ENCODE data around the gene MUC3A. TPM values are rescaled to one million over a fixed set of nuclear protein-coding genes. Genes with fewer than 3 reads are reported as not detected.
"Not testable (repeated sequence)": the region's sequence is repeated elsewhere in the genome, so short reads cannot be mapped to it uniquely, and the experiment has no call there.

The MUC3A gene
- total RNA-seq, 4 donors from 2014 or later: 0.09 to 1.1 (median 0.24) TPM

DNA sequence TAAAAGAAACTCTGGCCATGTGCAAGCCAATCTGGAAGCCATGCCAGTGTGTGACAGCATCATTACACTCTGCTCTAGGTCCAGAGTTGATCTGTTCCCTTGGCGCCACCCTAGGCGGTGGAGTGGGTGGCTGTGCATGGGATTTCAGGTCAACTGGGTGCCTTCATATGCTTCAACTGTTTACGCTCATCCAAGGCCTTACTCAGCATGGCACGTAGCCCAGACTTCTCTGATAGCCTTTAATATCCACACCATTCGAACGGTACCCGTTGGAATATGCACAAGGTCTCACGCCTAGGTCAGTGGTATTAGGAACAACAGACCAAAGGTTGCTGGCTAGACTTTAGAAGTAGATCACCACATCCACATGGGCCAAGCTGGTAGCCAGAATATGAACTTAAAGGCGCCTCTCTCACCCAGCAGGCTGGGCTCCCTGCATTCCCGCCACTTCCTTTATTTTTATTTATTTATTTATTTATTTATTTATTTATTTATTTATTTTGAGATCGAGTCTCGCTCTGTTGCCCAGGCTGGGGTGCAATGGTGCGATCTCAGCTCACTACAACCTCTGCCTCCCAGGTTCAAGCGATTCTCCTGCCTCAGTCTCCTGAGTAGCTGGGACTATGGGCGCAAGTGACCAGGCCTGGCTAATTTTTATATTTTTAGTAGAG lies 35.0 kb upstream of the MUC3A start:
- TF ChIP-seq, protein P1, sequence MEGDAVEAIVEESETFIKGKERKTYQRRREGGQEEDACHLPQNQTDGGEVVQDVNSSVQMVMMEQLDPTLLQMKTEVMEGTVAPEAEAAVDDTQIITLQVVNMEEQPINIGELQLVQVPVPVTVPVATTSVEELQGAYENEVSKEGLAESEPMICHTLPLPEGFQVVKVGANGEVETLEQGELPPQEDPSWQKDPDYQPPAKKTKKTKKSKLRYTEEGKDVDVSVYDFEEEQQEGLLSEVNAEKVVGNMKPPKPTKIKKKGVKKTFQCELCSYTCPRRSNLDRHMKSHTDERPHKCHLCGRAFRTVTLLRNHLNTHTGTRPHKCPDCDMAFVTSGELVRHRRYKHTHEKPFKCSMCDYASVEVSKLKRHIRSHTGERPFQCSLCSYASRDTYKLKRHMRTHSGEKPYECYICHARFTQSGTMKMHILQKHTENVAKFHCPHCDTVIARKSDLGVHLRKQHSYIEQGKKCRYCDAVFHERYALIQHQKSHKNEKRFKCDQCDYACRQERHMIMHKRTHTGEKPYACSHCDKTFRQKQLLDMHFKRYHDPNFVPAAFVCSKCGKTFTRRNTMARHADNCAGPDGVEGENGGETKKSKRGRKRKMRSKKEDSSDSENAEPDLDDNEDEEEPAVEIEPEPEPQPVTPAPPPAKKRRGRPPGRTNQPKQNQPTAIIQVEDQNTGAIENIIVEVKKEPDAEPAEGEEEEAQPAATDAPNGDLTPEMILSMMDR (IDR thresholded peaks at IDR 0.05): no peak
- DNase-seq (ENCODE audit: low spot score) (no peak), ATAC-seq (ENCODE audit: low FRiP score) (no peak)

DNA sequence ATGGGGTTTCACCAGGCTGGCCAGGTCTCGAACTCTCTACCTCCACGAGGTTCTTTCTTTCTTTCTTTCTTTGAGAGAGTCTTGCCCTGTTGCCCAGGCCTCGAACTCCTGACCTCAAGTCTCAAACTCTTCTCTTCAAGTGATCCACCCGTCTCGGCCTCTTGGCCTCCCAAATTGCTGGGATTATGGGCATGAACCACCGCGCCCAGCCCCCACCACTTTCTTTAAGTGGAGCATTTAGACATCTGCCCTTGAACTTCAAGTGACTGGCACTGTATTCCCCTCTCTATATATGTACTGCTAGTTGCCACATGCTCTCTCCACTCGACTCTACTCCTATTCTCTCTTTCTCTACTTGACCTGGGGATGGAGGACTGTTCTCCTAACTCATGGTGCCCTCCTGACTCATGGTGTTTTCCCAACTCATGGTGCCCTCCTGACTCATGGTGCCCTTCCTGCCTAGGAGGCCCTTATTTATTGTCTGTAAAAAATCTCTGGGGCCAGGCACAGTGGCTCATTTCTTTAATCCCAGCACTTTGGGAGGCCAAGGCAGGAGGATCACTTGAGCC lies 34.4 kb upstream of the MUC3A start:
- DNase-seq (ENCODE audit: low spot score) (no peak), ATAC-seq (ENCODE audit: low FRiP score) (no peak)
- TF ChIP-seq, protein P1 (IDR thresholded peaks at IDR 0.05): no peak

DNA sequence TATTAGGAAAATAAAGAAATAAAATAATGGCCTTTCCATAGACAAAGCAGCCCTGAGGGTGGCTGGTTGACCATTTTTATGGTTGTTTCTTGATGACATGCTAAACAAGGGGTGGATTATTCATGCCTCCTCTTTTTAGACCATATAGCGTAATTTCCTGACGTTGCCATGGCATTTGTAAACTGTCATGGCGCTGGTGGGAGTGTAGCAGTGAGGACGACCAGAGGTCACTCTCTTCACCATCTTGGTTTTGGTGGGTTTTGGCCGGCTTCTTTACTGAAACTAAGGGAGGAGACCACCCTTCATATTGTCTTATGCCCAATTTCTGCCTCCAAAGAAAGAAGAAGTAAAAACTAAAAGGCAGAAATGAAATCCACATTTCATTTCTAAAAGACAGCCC lies 30.0 kb upstream of the MUC3A start:
- DNase-seq (ENCODE audit: low spot score); ATAC-seq (ENCODE audit: low FRiP score): not testable (repeated sequence)

DNA sequence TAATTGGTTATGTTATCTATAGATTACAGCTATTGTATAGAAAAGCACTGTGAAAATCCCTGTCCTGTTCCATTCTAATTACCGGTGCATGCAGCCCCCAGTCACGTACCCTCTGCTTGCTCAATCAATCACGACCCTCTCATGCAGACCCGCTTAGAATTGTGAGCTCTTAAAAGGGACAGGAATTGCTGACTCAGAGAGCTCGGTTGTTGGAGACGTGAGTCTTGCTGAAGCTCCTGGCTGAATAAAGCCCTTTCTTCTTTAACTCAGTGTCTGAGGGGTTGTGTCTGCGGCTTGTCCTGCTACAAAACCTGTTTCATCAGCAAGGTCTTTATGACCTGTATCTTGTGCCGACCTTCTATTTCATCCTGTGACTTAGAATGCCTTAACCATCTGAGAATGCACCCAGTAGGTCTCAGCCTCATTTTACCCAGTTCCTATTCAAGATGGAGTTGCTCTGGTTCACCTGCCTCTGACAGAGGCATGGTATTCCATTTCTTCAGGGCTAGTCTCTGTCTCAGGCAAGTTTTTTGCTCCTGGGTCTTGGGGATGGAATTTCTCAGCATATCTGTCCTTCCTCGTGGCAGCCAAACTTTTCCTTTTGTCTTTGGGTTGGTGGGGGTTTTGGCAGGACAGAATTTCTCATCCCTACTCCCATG lies 29.4 kb upstream of the MUC3A start:
- DNase-seq (ENCODE audit: low spot score); ATAC-seq (ENCODE audit: low FRiP score): not testable (repeated sequence)

DNA sequence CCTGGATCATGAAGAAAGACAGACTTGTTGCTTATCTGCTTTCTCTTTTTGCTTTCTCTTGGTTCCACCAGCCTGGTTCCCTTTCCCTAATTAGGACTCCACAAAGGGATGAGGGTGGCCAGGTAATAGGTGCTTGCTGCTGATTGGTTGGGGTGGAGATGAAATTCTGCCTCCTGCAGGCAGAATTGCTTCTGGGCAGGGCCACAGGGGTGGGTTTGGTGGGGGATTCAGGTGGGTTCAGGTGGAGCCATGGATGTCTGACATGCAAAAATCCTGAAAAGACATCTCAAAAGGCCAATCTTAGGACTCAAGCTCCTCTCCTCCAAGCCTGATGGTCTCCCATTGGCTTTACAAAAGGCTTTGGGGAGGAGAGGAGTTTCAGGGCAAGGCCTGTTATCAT lies 28.3 kb upstream of the MUC3A start:
- DNase-seq (ENCODE audit: low spot score): no peak
- no peak for ATAC-seq (ENCODE audit: low FRiP score)
- TF ChIP-seq, protein P1 (IDR thresholded peaks at IDR 0.05): no peak

DNA sequence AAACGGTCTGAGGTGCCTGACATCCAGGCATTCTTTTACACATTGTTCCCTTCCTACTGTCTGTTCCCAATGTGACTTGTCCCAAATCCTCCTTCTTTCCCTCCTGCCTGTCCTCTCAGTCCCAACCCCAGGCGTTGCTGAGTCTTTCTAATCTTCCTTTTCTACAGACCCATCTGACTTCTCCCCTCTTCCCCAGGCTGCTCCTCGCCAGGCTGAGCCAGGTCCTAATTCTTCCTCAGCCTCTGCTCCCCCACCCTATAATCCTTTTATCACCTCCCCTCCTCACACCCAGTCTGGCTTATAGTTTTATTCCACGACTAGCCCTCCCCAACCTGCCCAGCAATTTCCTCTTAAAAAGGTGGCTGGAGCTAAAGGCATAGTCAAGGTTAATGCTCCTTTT lies 25.7 kb upstream of the MUC3A start:
- not testable (repeated sequence) for ATAC-seq (ENCODE audit: low FRiP score); DNase-seq (ENCODE audit: low spot score)

DNA sequence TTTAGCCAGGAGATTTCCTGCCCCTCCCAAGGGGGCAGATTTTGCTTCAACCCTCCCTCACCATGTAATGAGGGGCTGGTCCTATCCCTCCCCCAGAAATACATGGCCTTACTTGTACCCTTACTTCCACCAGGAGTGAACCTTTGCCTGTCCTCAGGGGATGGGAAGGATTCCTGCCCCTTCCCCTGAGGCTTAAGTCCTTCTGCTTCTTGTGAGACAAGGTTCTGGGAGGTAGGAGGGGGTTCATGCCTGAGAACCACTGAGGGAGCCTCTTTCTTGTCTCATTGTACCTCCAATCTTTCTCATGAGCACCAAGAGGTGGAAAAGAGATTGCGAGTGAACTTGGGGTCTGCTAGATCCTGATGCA lies 19.5 kb upstream of the MUC3A start:
- TF ChIP-seq, protein P1 (IDR thresholded peaks at IDR 0.05): no peak
- no peak for DNase-seq (ENCODE audit: low spot score)
- no peak for ATAC-seq (ENCODE audit: low FRiP score)

DNA sequence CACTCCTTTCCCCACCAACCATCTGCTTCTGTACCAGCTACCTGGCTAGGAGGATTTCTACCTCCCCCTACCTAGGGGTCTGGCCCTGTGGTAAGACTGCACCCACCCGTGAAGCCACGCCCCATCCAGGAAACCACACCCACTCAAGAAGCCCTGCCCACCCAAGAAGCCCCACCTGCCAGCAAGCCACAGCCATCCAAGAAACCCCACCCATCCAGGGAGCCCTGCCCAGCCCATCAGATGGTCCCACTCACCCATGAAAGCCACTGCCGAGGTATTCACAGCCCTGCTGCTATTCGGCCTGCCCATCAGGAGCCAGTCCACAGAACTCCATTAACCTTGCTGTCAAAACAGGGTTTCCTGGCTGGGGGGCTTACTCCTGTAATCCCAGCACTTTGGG lies 15.6 kb upstream of the MUC3A start:
- TF ChIP-seq, protein P1 (IDR thresholded peaks at IDR 0.05): no peak
- DNase-seq (ENCODE audit: low spot score) (no peak), ATAC-seq (ENCODE audit: low FRiP score) (no peak)

DNA sequence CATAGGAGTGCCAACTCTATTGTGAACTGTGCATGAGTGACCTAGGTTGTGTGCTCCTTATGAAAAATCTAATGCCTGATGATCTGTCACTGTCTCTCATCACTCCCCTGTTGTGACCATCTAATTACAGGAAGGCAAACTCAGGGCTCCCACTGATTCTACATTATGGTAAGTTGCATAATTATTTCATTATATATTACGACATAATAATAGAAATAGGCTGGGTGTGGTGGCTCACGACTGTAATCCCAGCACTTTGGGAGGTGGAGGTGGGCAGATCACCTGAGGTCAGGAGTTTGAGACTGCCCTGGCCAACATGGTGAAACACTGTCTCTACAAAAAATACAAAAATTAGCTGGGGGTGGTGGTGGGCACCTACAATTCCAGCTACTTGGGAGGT lies 14.0 kb upstream of the MUC3A start:
- not testable (repeated sequence) for ATAC-seq (ENCODE audit: low FRiP score)

DNA sequence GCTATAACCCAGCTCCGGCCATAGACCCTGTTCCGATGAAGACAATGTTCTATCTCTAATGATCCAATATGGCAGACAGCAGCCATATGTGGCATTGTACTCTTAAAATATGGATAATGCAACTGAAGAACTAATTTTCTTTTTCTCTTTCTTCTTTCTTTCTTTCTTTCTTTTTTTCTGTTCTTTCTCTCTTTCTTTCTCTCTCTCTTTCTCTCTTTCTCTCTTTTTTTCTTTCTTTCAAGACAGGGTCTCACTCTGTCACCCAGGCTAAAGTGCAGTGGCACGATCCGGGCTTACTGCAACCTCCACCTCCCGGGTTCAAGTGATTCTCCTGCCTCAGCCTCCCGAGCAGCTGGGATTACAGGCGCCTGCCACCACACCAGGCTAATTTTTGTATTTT lies 13.2 kb upstream of the MUC3A start:
- DNase-seq (ENCODE audit: low spot score); ATAC-seq (ENCODE audit: low FRiP score): not testable (repeated sequence)

More for the DNA sequence above, 14.0 kb upstream of the MUC3A start:
- DNase-seq (ENCODE audit: low spot score): not testable (repeated sequence)
